Esophagus muscularis mucosa (tissue), 4 donors: Measurements from ENCODE around the gene NPTN. TPM values are rescaled to one million over a fixed set of nuclear protein-coding genes. Genes with fewer than 3 reads are reported as not detected.
"Not testable (repeated sequence)": the region's sequence is repeated elsewhere in the genome, so short reads cannot be mapped to it uniquely, and the experiment has no call there.

ENCODE experiments used
- DNase-seq: peaks from one replicate; pipeline ENCODE4 v3.0.0-alpha.2; 2017; ENCODE audit errors: extremely low spot score
- H3K27ac ChIP-seq, 4 donors: fragments of 200-600 bp; sonication (generic); replicated peaks in 1 of 4; 1 replicate in 3 of 4; 2 replicates in 1 of 4; pipeline ENCODE4 v1.5.1; 2016 to 2019; ENCODE audit warnings: mild to moderate bottlenecking in 1 of 4
- H3K27me3 ChIP-seq, 4 donors: fragments of 200-600 bp; sonication (generic); one replicate each; pipeline versions ENCODE4 v1.5.1 to v1.6.0; 2016 to 2019
- H3K36me3 ChIP-seq, 4 donors: fragments of 200-600 bp; sonication (generic); one replicate each; pipeline ENCODE4 v1.5.1; 2016 to 2019
- H3K4me1 ChIP-seq, 4 donors: fragments of 200-600 bp; sonication (generic); one replicate each; pipeline ENCODE4 v1.5.1; 2016 to 2019
- H3K4me3 ChIP-seq, 4 donors: fragments of 200-600 bp; sonication (generic); 1 replicate in 2 of 4; 2 replicates in 2 of 4; pipeline ENCODE4 v1.5.1; 2016 to 2019; ENCODE audit warnings: mild to moderate bottlenecking in 4 of 4, moderate library complexity in 1 of 4
- H3K9me3 ChIP-seq, 4 donors: fragments of 200-600 bp; sonication (generic); 1 replicate in 3 of 4; 2 replicates in 1 of 4; pipeline ENCODE4 v1.5.1; 2016 to 2019
- EP300 ChIP-seq: sonication (generic); formaldehyde crosslinking; IDR thresholded peaks from one replicate; pipeline ENCODE4 v1.6.1; 2017; ENCODE audit warnings: antibody characterized with exemption
- POLR2A ChIP-seq: fragments of 450-650 bp; IDR thresholded peaks from one replicate; pipeline ENCODE4 v1.6.1; 2017; ENCODE audit warnings: antibody characterized with exemption, moderate library complexity, mild to moderate bottlenecking, low read depth
- POLR2AphosphoS5 ChIP-seq, 2 donors: sonication (generic); formaldehyde crosslinking; IDR thresholded peaks; one replicate each; pipeline ENCODE4 v1.6.1; 2017; ENCODE audit warnings: antibody characterized with exemption in 2 of 2
- WGBS: methylation state at CpG from one replicate; pipeline ENCODE4 v1.1.5; 2018; 5-methylcytosine and 5-hydroxymethylcytosine counted together
- intact Hi-C: fragments of 100-400 bp; cut with DNase I; formaldehyde crosslinking; loops from one replicate; pipeline ENCODE4 v1.15.1; 2023
- total RNA-seq, 4 donors: library from RNA; depleted of rRNA; stranded (reverse); fragments of >200 nt; gene quantifications; one replicate each; pipeline versions ENCODE4 v1.1.0 to v1.2.1, GENCODE V29; 2016
- TF ChIP-seq, protein P1 (sequence below), 3 experiments: fragments of 200-600 bp in 2 of 3; fragments of 450-650 bp in 1 of 3; sonication (generic) in 2 of 3; IDR thresholded peaks; one replicate each; pipeline ENCODE4 v1.5.1; 2017 to 2019; ENCODE audit warnings: antibody characterized with exemption in 3 of 3, mild to moderate bottlenecking in 2 of 3, moderate library complexity in 1 of 3

NPTN gene
- total RNA-seq, 4 donors from 2014 or later = 218 to 281 (median 246) TPM

DNA sequence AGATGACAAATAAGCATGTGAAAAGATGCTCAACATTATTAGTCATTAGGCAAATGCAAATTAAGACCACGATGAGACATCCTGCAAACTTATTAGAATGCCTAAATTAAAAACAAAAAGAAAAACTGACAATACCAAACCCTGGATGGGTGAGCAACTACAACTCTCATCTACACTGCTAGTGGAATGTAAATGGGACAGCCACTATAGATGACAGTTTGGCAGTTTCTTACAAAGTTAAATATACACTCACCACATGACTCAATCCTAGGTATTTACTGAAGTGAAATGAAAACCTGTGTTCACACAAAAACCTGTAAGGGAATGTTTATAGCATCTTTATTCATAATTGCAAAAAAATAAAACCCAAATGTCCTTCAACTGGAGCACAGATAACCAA is 74.7 kb downstream of the NPTN start:
- Histone ChIP-seq H3K36me3 (peaks cover 51 to 82% (median 74%) of the 10 kb centered on the region in 4 donors), H3K27me3 (no peaks in the 10 kb centered on the region), H3K27ac (no peak overlapping the region), H3K9me3 (no peaks in the 10 kb centered on the region), H3K4me1 (peaks cover 0 to 7% (median 4%) of the 10 kb centered on the region in 4 donors), H3K4me3 (no peak overlapping the region)
- WGBS = 96% methylated on average over 1 of the region's 1 CpG
- TF ChIP-seq POLR2AphosphoS5 (IDR thresholded peaks at IDR 0.05) (no peak), POLR2A (no peak), EP300 (no peak)
- TF ChIP-seq, protein P1, sequence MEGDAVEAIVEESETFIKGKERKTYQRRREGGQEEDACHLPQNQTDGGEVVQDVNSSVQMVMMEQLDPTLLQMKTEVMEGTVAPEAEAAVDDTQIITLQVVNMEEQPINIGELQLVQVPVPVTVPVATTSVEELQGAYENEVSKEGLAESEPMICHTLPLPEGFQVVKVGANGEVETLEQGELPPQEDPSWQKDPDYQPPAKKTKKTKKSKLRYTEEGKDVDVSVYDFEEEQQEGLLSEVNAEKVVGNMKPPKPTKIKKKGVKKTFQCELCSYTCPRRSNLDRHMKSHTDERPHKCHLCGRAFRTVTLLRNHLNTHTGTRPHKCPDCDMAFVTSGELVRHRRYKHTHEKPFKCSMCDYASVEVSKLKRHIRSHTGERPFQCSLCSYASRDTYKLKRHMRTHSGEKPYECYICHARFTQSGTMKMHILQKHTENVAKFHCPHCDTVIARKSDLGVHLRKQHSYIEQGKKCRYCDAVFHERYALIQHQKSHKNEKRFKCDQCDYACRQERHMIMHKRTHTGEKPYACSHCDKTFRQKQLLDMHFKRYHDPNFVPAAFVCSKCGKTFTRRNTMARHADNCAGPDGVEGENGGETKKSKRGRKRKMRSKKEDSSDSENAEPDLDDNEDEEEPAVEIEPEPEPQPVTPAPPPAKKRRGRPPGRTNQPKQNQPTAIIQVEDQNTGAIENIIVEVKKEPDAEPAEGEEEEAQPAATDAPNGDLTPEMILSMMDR (IDR thresholded peaks at IDR 0.05) = no peak
- DNase-seq = no peak
- intact Hi-C loops = no loop called here

DNA sequence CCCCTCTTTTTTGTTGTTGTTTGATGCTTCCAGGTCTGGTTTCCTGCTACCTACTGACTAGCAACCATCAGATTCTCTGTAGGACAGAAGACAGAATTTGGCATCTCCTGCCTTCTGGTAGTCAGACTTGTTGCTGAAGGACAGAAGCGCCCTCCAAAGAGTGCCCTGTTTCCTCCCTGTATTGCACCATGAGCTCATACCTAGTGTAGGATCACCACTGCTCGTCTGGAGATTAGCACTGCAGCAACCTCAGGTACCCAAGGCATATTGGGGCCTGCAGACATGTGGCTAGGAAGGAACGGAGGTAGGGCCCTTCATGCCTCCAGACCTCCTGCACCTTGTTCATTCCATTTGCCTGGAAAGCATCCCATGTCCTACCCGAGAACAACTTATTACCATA is 78.1 kb downstream of the NPTN start:
- H3K4me3 ChIP-seq = no peak overlapping the region
- H3K27me3 ChIP-seq = no peaks in the 10 kb centered on the region
- TF ChIP-seq, protein P1 (IDR thresholded peaks at IDR 0.05) = no peak
- peak in 1 of 2 donors; percentile 10 for TF ChIP-seq POLR2AphosphoS5 (IDR thresholded peaks at IDR 0.05)
- H3K9me3 ChIP-seq = no peaks in the 10 kb centered on the region
- DNase-seq = no peak
- H3K36me3 ChIP-seq = peaks cover 30 to 53% (median 46%) of the 10 kb centered on the region in 4 donors
- no peak overlapping the region for H3K27ac ChIP-seq
- no peaks in the 10 kb centered on the region for H3K4me1 ChIP-seq
- intact Hi-C loops = no loop called here
- WGBS = 83% methylated on average over 4 of the region's 4 CpGs

DNA sequence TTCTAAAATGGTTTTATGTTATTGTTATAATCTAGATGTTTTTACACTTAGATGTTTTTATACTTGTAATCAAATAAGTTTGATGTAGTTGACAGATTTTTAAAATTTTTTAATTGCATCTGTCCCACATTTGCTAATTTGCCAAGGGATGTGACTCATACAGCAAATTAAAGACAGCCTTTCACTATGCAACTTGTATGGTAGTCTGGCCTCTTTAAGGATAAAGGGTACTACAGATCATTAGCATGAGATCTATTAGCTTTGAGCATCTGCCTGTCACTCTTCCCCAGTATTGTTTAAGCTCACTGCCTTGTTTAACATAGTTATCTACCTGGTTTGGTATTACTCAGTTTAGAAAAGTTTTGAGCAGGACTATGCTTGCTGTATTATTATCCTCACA is 83.0 kb downstream of the NPTN start:
- no peak overlapping the region for H3K27ac ChIP-seq
- no peaks in the 10 kb centered on the region for H3K27me3 ChIP-seq
- intact Hi-C loops = no loop called here
- H3K36me3 ChIP-seq = peaks cover 0 to 9% (median 5%) of the 10 kb centered on the region in 4 donors
- TF ChIP-seq, protein P1 (IDR thresholded peaks at IDR 0.05) = no peak
- DNase-seq = no peak
- H3K4me3 ChIP-seq = no peak overlapping the region
- H3K9me3 ChIP-seq = no peaks in the 10 kb centered on the region
- H3K4me1 ChIP-seq = no peaks in the 10 kb centered on the region

DNA sequence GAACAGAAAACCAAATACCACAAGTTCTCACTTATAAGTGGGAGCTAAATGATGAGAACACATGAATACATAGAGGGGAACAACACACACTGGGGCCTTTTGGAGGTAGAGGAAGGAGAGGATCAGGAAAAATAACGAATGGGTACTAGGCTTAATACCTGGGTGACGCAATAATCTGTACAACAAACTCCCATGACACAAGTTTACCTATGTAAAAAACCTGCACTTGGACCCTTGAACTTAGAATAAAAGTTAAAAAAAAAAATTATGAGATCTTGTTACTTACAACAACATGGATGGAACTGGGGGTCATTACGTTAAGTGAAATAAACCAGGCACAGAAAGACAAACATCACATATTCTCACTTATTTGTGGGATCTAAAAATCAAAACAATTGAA is 84.3 kb downstream of the NPTN start:
- DNase-seq, H3K27ac ChIP-seq, H3K36me3 ChIP-seq, H3K4me3 ChIP-seq, H3K4me1 ChIP-seq, intact Hi-C loops, H3K27me3 ChIP-seq, H3K9me3 ChIP-seq: not testable (repeated sequence)
- 83% methylated on average over 3 of the region's 3 CpGs for WGBS

DNA sequence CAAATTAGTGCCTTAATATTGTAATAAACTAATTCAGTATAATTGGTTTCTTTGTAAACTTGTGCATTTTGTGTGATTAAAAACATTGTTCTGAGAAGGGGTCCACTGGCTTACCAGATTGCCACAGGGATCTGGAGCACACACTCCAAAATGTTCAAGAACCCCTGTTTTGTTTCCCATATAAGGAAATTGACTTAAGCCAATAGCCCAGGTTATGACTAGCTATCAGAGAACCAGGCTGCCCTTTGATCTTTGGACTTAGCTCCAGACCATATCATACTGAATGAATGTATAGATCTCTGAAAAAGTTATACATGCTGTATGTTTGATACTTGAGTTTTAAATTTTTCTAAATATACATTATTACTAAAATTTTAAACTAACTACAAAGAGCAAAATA is 91.7 kb downstream of the NPTN start:
- Histone ChIP-seq H3K9me3 (no peaks in the 10 kb centered on the region), H3K27me3 (no peaks in the 10 kb centered on the region), H3K36me3 (no peaks in the 10 kb centered on the region), H3K27ac (no peak overlapping the region), H3K4me1 (no peaks in the 10 kb centered on the region), H3K4me3 (no peak overlapping the region)
- intact Hi-C loops = no loop called here
- DNase-seq = no peak
- TF ChIP-seq EP300 (no peak), POLR2AphosphoS5 (IDR thresholded peaks at IDR 0.05) (no peak), POLR2A (no peak)
- TF ChIP-seq, protein P1 (IDR thresholded peaks at IDR 0.05) = no peak
